Activated naive CD8-positive, alpha-beta T cell treated with anti-CD3 and anti-CD28 coated beads, Interleukin-2, amount 50 U/mL, for 16 hours (primary cell): Measurements from ENCODE around the gene SNCB.

Experiments used
- DNase-seq: peaks from one replicate; pipeline ENCODE4 v3.0.0-alpha.2; 2020; ENCODE audit warnings: low read depth, low spot score

Gene SNCB

GRCh38 chr5:176629853-176630680, at the start of gene SNCB, which contains the start of gene EIF4E1B:
TSS of gene SNCB (minus strand) at chr5:176630534. CDS start at chr5:176629654, 880 bp downstream.
TSS of gene EIF4E1B (plus strand) at chr5:176630675. CDS start at chr5:176642788, 12,113 bp downstream.
- no peak for DNase-seq

DNA sequence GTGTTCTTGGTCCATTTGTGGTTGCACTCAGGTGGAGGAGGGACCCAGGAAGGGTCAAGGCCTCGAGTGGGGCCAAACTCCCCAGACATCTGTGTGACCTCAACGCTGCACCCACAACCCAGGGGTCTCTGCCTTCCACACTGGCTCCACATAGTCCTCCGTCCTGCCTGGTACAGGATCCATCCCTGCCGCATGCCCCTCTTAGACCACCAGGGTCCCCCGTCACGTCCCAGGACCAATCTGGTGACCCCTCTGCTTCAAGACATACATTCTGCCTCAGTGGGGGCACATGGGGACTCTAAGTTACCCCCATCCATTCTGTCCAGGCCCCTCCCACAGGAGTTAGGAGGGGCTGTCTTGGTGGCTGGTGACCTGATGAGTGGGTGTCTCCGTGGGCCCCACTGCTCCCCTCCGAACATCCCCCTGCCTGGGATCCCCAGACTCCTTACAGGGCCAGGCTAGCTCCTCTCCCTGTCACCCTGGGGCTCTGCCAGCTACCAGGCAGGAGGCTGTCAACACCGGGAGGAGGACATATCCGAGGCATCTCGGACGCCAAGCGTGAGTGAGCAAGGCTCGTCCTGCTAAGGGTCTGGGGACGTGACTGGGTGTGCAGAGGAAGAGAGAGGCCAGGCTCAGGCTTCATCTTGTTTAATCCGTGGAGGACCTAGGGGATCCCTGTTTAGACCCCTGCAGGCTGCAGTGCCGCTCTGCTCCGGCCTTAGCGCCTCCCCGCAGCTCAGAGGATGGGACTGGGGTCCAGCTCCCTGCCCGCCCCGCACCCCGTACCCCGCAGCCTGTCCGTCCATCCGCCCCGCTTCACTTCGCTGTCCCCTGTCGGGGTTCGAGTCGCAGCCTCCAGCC, 49.3 kb upstream of the SNCB start:
- no peak for DNase-seq

DNA sequence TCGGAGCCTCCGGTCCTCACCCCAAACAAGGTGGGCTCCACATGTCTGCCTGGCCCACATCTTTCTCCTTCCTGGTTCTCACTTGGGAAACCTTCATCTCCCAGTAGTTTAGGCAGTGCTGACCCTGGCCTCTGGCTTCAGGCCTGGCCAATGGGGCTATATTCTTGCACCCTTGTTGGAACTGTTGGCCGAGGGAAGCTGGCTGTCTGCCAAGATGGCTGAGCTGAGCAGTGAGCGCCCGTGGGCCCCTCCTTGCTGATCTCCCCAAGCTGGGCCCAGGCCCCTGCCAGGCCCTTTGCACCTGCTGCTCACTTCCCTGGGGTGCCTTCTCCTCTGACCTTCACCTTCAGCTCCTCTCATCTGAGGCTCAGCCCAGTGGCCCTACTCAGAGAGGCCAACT, 48.2 kb upstream of the SNCB start:
- no peak for DNase-seq

- DNase-seq = no peak
Measured at GRCh38 chr5:176677209-176677939, 47.0 kb upstream of the SNCB start.

- DNase-seq = no peak
Measured at GRCh38 chr5:176676361-176676824, 46.1 kb upstream of the SNCB start.

- DNase-seq = no peak
Measured at GRCh38 chr5:176675676-176676360, 45.5 kb upstream of the SNCB start.

DNA sequence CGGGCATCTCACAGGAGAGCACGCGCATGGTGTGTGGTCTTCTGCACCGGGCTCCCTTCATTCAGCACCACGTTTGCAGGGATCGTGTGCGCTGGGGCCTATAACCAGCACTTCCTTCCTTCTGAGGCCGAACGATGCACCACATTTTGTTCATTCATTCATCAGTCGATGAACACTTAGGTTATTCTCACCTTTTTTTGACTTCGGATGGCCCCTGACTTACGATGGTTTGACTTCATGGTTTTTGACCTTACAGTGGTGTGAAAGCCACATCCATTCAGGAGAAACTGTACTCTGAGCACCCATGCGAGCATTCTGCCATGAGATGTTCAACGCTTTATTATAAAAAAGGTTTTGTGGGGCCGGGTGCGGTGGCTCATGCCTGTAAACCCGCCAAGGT, 44.5 kb upstream of the SNCB start:
- no peak for DNase-seq

GRCh38 chr5:176673651-176674583, 43.6 kb upstream of the SNCB start:
- no peak for DNase-seq

GRCh38 chr5:176671890-176672747, 41.8 kb upstream of the SNCB start:
- no peak for DNase-seq

GRCh38 chr5:176671399-176671798, 41.1 kb upstream of the SNCB start:
- no peak for DNase-seq

DNA sequence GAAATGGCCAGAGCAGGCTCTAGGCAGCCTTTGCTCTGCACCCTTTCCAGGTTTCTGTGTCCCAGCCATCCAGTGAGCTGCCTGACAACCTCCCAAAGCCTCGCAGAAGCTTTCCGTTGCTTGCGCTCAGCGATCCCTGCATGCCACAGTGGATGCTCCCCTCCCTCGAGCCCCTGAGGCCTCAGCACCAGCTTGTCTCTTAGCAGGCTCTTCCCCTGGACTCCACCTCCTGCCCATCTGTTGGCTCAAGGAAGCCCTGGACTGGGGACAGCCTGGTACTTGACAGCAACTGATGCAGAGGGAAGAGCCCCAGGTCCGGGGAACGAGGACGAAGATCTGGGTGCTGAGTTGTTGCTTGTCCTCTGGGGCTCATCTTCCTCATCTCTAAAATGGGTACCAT, 40.1 kb upstream of the SNCB start:
- DNase-seq = no peak

DNA sequence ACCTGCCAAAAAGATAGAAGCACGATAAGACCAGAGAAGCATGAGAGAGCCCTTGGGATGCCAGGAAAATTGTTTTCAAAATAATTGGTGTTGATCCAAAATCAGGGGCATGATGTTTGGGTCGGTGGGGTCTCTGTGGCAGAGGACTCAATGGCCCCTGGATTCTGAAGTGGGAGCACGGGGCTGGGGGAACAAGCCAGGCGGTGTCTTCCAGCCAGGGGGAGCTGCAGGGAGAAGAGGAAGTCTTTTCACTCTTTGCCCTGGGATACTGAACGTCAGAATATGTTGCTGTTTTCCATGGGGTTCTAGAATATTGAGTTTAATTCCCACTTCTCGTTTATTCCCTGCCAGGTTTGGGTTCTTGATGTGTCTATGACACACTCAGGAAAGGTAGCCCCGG, 37.3 kb upstream of the SNCB start:
- DNase-seq = no peak

DNA sequence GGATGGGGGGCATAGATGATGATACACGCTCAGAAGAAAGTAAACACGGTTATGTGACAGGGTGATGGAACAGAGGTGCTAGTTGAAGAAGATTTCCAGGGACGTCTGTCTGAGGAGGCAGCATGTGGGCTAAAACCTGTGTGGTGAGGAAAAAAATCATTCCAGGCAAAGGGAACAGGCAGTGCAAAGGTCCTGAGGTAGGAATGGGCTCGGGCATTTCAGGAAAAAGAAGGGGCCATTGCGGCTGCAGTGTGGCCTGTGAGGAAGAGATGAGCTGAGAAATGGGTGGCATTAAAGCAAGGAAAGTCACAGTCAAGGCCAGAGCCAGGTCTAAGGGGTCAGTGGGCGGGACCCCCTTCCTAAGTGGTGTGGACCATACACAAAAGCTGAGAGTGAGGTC, 35.2 kb upstream of the SNCB start:
- no peak for DNase-seq

GRCh38 chr5:176664886-176665285, 34.6 kb upstream of the SNCB start:
- DNase-seq = no peak

- DNase-seq = no peak
Measured at GRCh38 chr5:176664479-176664878, 34.1 kb upstream of the SNCB start.

DNA sequence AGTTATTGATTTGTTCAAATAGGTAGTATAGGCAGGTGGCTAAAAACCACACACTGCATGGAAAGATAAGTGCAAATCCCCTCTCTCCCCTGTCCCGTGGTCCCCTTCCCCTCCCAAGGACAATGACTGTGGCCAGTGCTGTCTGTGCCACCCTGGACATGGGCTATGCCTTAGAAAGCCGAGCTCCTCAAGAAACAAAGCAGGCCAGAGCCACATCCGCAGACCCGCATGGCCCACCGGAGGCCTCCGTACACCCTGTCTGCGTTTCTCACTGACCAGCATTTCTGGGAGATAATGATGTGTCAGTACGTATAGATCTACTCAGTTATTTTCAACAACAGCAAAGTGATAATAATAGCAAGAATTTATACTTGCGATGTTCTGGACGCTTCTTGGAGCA, 33.2 kb upstream of the SNCB start:
- DNase-seq = no peak

- DNase-seq = no peak
Measured at GRCh38 chr5:176662371-176663333, 32.3 kb upstream of the SNCB start.

DNA sequence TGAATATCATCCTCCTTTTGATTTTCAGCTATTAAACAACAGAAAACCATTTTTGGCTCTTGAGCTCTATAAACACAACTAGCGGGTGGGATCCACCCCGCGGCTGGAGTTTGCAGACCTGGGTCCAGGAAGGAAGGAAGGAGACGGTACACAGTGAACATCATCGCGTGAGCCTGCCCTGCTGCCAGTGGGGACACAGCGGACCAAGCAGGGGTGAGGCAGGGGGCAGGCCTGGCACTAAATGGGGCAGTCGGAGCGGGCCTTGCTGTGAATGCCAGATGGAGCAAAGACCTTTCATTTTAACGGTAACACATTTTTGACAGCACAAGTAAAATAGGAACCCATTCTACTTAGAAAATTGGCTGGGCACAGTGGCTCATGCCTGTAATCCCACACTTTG, 31.3 kb upstream of the SNCB start:
- DNase-seq = no peak
